ENCODE data around the gene RAD50.
A peak's percentile ranks its signal among the peaks of the same experiment; 100 is the strongest.
"Not testable (repeated sequence)": the region's sequence is repeated elsewhere in the genome, so short reads cannot be mapped to it uniquely, and the experiment has no call there.

The RAD50 gene

GRCh38 chr5:132556763-132557477 is at the start of gene RAD50:
Gene RAD50 (plus strand): TSS chr5:132556977. CDS start chr5:132557325, 348 bp downstream.
- peak; percentile 73 to 92 (median 89) for DNase-seq (ENCODE audit: low read depth in 2 of 3, low spot score in 2 of 3)

DNA sequence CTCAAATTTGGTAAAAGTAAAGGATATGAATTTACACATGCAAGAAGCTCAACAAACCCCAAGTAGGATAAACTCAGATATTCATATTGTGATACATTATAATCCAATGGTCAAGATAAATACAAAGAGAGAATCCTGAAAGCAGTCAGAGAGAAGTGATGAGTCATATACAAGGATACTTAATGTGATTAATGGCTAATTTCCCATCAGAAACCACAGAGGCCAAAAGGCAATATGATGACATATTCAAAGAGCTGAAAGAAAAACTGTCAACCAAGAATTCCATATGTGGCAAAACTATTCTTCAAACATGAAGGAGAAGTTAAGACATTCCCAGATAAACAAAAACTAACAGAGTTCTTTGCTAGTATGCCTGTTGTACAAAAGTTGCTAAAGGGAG is 46.7 kb upstream of the RAD50 start:
- no peak for DNase-seq (ENCODE audit: low read depth in 2 of 3, low spot score in 2 of 3)

DNA sequence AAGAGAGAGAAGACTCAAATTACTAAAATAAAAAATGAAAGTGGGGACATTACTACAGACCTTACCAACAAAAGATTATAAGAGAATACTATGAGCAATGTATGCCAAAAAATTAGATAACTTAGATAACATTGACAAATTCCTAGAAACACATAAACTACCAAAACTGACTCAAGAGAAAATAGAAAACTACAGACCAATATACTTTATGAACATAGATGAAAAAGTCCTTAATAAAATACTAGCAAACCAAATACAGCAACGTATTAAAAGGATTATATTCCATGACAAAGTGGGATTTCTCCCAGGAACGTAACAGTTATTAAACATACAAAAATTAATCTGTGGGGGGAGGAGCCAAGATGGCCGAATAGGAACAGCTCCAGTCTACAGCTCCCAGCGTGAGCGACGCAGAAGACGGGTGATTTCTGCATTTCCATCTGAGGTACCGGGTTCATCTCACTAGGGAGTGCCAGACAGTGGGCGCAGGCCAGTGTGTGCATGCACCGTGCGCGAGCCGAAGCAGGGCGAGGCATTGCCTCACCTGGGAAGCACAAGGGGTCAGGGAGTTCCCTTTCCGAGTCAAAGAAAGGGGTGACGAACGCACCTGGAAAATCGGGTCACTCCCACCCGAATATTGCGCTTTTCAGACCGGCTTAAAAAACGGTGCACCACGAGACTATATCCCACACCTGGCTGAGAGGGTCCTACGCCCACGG is 43.0 kb upstream of the RAD50 start:
- DNase-seq (ENCODE audit: low read depth in 2 of 3, low spot score in 2 of 3) = not testable (repeated sequence)

GRCh38 chr5:132522067-132522466 is 34.7 kb upstream of the RAD50 start:
- DNase-seq (ENCODE audit: low read depth in 2 of 3, low spot score in 2 of 3) = not testable (repeated sequence)

- not testable (repeated sequence) for DNase-seq (ENCODE audit: low read depth in 2 of 3, low spot score in 2 of 3)
Observed at GRCh38 chr5:132524877-132525276, 31.9 kb upstream of the RAD50 start.

GRCh38 chr5:132525299-132525724 is 31.5 kb upstream of the RAD50 start:
- DNase-seq (ENCODE audit: low read depth in 2 of 3, low spot score in 2 of 3) = no peak

GRCh38 chr5:132526290-132526973 is 30.3 kb upstream of the RAD50 start:
- no peak for DNase-seq (ENCODE audit: low read depth in 2 of 3, low spot score in 2 of 3)

- DNase-seq (ENCODE audit: low read depth in 2 of 3, low spot score in 2 of 3) = no peak
Observed at GRCh38 chr5:132526974-132527564, 29.7 kb upstream of the RAD50 start.

DNA sequence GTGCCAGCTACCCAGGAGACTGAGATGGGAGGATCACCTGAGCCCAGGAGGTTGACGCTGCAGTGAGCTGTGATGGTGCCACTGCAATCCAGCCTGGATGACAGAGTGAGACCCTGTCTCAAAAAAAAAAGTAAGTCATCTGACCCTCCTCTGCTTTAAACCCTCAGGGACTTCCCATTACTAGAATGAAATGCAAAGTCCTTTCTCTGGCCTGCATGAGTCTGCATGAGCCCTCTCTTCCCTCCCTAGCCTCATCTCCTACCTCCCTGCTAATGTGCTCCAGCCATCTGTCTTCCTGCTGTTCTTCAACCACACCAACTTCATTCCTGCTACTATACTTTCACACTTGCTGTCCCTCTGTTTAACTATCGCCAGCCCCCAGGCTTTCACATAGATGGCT is 28.8 kb upstream of the RAD50 start:
- DNase-seq (ENCODE audit: low read depth in 2 of 3, low spot score in 2 of 3) = no peak

GRCh38 chr5:132528866-132529634 is 27.7 kb upstream of the RAD50 start:
- DNase-seq (ENCODE audit: low read depth in 2 of 3, low spot score in 2 of 3) = no peak

DNA sequence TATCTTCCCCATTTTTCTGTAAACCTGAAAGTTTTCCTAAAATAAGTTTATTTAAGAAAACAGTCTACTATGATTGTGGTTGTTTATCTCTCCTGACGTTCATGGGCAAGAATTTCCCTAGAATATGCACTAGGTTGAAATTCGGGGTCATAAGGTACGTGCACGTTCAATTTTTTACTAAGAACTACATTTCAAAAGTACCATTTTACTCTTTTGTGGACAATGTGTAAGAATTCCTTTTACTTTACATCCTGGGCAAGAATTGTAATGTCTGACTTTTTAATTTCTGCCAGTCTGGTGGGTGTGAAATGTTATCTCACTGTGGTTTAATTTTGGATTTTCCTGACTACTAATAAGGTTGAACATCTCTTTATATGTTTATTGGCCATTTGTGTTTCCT is 25.8 kb upstream of the RAD50 start:
- no peak for DNase-seq (ENCODE audit: low read depth in 2 of 3, low spot score in 2 of 3)

- DNase-seq (ENCODE audit: low read depth in 2 of 3, low spot score in 2 of 3) = no peak
Observed at GRCh38 chr5:132539716-132540115, 17.1 kb upstream of the RAD50 start.

GRCh38 chr5:132540149-132540548 is 16.6 kb upstream of the RAD50 start:
- no peak for DNase-seq (ENCODE audit: low read depth in 2 of 3, low spot score in 2 of 3)

DNA sequence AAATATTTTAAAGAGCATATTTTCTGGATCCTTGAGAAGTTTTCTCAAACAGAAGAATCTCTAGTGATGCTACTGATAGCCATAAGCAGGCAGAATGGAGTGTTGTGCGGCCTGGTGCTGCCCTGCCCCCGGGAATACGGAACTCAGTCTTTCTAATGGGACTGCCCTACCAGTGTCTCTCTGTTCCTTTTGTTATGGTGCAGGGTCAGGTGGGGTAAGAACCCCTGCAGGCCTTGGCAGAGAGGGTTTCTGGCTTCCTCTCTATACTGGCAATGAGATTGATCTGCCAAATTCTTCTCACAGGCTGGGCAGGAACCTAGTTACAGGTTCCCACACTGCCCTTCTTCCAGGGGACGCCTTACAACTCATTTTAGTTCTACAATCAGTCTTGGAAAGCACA is 16.0 kb upstream of the RAD50 start:
- no peak for DNase-seq (ENCODE audit: low read depth in 2 of 3, low spot score in 2 of 3)

- no peak for DNase-seq (ENCODE audit: low read depth in 2 of 3, low spot score in 2 of 3)
Observed at GRCh38 chr5:132543472-132544201, 13.1 kb upstream of the RAD50 start, which contains the start of gene IL5. Gene IL5 (minus strand): TSS chr5:132543522. CDS start chr5:132543478, 44 bp downstream.

DNA sequence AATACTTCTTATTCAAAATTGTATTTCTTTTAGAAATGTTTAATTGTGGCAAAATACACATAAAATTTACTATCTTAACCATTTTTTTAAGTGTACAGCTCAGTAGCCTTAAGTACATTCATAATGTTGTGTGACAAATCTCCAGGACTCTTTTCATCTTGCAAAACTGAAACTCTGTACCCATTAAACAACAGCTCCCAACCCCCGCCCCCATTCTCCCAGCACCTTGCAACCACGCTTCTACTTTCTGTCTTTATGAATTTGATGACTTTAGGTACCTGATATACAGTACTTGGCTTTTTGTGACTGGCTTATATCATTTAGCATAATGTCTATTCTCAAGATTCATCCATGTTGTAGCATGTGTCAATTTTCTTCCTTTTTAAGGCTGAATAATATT is 10.7 kb upstream of the RAD50 start:
- no peak for DNase-seq (ENCODE audit: low read depth in 2 of 3, low spot score in 2 of 3)

DNA sequence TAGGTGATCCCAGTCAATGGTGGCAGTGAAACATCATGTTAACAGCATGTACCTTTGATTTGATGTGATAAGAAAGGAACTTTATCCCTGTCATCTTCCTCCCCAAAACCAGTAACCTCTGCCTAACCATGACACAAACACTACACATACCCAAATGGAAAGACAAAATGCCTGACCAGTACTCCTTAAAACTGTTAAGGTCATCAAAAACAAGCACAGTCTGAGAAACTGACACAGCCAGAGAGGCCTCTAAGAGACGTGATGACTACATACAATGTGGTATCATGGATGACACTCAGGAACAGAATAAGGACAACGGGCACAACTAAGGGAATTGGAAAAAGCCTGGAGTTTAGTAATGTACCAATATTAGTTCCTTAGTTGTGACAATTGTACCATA is 9.5 kb upstream of the RAD50 start:
- no peak for DNase-seq (ENCODE audit: low read depth in 2 of 3, low spot score in 2 of 3)

DNA sequence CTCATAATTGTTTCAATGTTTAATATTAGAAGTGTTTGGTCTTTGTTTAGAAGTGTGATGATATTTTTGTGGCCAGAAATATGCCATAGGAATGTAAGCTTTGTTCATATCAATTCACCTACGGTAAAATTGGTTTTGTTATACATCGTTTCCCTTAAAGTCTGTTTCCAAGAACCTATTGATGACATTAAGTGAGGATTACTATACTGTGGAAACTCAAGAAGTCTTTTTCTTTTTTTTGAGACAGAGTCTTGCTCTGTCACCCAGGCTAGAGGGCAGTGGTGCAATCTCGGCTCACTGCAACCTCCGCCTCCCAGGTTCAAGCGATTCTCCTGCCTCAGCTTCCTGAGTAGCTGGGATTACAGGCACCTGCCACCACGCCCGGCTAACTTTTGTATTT is 7.9 kb upstream of the RAD50 start:
- DNase-seq (ENCODE audit: low read depth in 2 of 3, low spot score in 2 of 3) = not testable (repeated sequence)

GRCh38 chr5:132549576-132549975 is 7.2 kb upstream of the RAD50 start:
- DNase-seq (ENCODE audit: low read depth in 2 of 3, low spot score in 2 of 3) = no peak

DNA sequence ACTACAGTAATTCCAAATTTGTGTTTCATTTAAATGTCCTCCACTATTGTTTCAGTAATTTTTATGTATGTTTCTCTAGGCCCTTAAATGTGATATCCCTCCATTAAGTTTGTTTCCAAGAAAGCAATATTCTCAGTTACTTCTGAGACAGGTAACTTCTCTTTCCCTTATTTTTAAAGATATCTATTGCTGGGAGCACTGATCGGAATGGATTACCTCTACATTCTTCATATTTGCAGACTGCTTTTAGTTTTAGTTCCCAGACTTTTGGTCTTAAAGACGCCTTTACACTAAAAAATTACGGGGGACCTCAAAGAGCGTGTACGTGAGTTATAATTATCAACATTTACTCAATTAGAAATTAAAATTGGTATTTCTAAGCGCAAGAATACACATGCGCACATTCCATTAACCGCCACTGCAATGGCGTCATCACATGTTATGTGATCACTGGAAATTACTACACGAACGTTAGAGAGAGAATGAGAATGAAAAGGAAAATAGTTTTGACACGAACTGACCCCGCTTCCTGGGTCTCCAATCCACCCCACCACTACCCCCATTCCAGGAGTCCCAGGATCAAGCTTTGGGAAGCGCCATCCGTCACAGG is 519 bp upstream of the RAD50 start:
- no peak for DNase-seq (ENCODE audit: low read depth in 2 of 3, low spot score in 2 of 3)

Measured in activated CD8-positive, alpha-beta memory T cell treated with anti-CD3 and anti-CD28 coated beads for 48 hours (primary cell).